A673 (cell line): ENCODE data around the gene EEF1AKMT3.

Experiments used
- EZH2 ChIP-seq: fragments of 200-600 bp; sonication (generic); IDR thresholded peaks from 2 replicates; pipeline ENCODE4 v1.6.1; 2017; ENCODE audit warnings: borderline replicate concordance, low read depth, mild to moderate bottlenecking, mixed read lengths, antibody characterized with exemption, low read length; ENCODE audit not compliant: poor library complexity, severe bottlenecking
- TF ChIP-seq, protein P1 (sequence below): fragments of 300-800, 200-600 bp; sonication (generic); conservative IDR thresholded peaks from 2 replicates; pipeline ENCODE4 v1.5.1; 2017; ENCODE audit warnings: low read depth, mild to moderate bottlenecking, antibody characterized with exemption, low read length, moderate library complexity, mixed read lengths

DNA sequence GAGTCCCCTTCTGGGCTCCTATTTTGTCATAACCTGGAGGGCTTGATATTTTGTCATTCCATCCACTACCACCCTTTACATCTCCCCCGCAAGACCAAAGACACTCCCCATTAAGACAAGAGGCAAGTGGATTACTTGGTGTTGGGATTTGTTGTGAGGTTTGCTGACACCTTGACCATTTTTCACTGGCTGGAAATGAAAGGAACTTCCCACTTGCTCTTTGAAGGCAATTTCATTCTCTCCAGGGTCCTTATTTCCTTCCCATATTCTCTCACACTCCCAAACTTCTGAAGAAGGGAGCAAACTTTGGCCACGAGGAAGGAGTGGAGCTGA lies 48.8 kb upstream of the EEF1AKMT3 start:
- TF ChIP-seq, protein P1, sequence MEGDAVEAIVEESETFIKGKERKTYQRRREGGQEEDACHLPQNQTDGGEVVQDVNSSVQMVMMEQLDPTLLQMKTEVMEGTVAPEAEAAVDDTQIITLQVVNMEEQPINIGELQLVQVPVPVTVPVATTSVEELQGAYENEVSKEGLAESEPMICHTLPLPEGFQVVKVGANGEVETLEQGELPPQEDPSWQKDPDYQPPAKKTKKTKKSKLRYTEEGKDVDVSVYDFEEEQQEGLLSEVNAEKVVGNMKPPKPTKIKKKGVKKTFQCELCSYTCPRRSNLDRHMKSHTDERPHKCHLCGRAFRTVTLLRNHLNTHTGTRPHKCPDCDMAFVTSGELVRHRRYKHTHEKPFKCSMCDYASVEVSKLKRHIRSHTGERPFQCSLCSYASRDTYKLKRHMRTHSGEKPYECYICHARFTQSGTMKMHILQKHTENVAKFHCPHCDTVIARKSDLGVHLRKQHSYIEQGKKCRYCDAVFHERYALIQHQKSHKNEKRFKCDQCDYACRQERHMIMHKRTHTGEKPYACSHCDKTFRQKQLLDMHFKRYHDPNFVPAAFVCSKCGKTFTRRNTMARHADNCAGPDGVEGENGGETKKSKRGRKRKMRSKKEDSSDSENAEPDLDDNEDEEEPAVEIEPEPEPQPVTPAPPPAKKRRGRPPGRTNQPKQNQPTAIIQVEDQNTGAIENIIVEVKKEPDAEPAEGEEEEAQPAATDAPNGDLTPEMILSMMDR: no peak
- no peak for TF ChIP-seq EZH2
